ENCODE results near the gene NTF3. TPM values are rescaled to one million over a fixed set of nuclear protein-coding genes. Genes with fewer than 3 reads are reported as not detected.

NTF3 gene
- total RNA-seq, 2 experiments from 2014 or later, result not detected

GRCh38 chr12:5493018-5493417 lies 61.1 kb downstream of the NTF3 start:
- Mint-ChIP-seq H3K27me3 (peaks cover 8% of the 10 kb centered on the region), H3K4me3 (no peak overlapping the region), H3K9me3 (no peaks in the 10 kb centered on the region), H3K4me1 (ENCODE audit: low read depth) (no peaks in the 10 kb centered on the region), H3K36me3 (ENCODE audit: low read depth) (no peaks in the 10 kb centered on the region), H3K27ac (no peak overlapping the region)
- H3K36me3 ChIP-seq (ENCODE audit: insufficient read depth, low read length), result no peaks in the 10 kb centered on the region
- no peaks in the 10 kb centered on the region for H3K9me3 ChIP-seq (ENCODE audit: control insufficient read depth in 1 of 2, insufficient read depth in 1 of 2, low read length in 2 of 2)
- H3K4me3 ChIP-seq (ENCODE audit: low read length), result no peak overlapping the region
- H3K4me1 ChIP-seq (ENCODE audit: insufficient read depth, low read length), result no peaks in the 10 kb centered on the region
- H3K27me3 ChIP-seq (ENCODE audit: control insufficient read depth in 1 of 2, insufficient read depth in 2 of 2, low read length in 2 of 2), result no peaks in the 10 kb centered on the region
- ATAC-seq (ENCODE audit: poor library complexity), result no peak
- DNase-seq, result no peak
- ChIA-PET POLR2A (no interaction called here), CTCF (no interaction called here)
- TF ChIP-seq CTCF (IDR thresholded peaks at IDR 0.05), result no peak
- intact Hi-C loops (cut with DNase I, micrococcal nuclease), result no loop called here
- no peak overlapping the region for H3K27ac ChIP-seq (ENCODE audit: low read depth in 1 of 2, low read length in 2 of 2)

GRCh38 chr12:5494343-5494742 lies 62.4 kb downstream of the NTF3 start:
- ATAC-seq (ENCODE audit: poor library complexity) (no peak), DNase-seq (no peak)
- Histone ChIP-seq H3K4me1 (ENCODE audit: insufficient read depth, low read length) (no peaks in the 10 kb centered on the region), H3K9me3 (ENCODE audit: control insufficient read depth in 1 of 2, insufficient read depth in 1 of 2, low read length in 2 of 2) (no peaks in the 10 kb centered on the region), H3K27ac (ENCODE audit: low read depth in 1 of 2, low read length in 2 of 2) (no peak overlapping the region), H3K27me3 (ENCODE audit: control insufficient read depth in 1 of 2, insufficient read depth in 2 of 2, low read length in 2 of 2) (no peaks in the 10 kb centered on the region), H3K4me3 (ENCODE audit: low read length) (no peak overlapping the region), H3K36me3 (ENCODE audit: insufficient read depth, low read length) (no peaks in the 10 kb centered on the region)
- Mint-ChIP-seq H3K27me3 (peaks cover 4% of the 10 kb centered on the region), H3K4me1 (ENCODE audit: low read depth) (no peaks in the 10 kb centered on the region), H3K4me3 (no peak overlapping the region), H3K27ac (no peak overlapping the region), H3K9me3 (no peaks in the 10 kb centered on the region), H3K36me3 (ENCODE audit: low read depth) (no peaks in the 10 kb centered on the region)
- CTCF ChIA-PET, result no interaction called here
- POLR2A ChIA-PET, result no interaction called here
- TF ChIP-seq CTCF (IDR thresholded peaks at IDR 0.05), result no peak
- intact Hi-C loops (cut with DNase I, micrococcal nuclease), result no loop called here

- Mint-ChIP-seq H3K36me3 (ENCODE audit: low read depth) (no peaks in the 10 kb centered on the region), H3K27me3 (peaks cover 4% of the 10 kb centered on the region), H3K9me3 (no peaks in the 10 kb centered on the region), H3K27ac (no peak overlapping the region), H3K4me1 (ENCODE audit: low read depth) (no peaks in the 10 kb centered on the region), H3K4me3 (no peak overlapping the region)
- no peak overlapping the region for H3K4me3 ChIP-seq (ENCODE audit: low read length)
- no peak for TF ChIP-seq CTCF (IDR thresholded peaks at IDR 0.05)
- H3K4me1 ChIP-seq (ENCODE audit: insufficient read depth, low read length), result no peaks in the 10 kb centered on the region
- H3K9me3 ChIP-seq (ENCODE audit: control insufficient read depth in 1 of 2, insufficient read depth in 1 of 2, low read length in 2 of 2), result no peaks in the 10 kb centered on the region
- H3K27ac ChIP-seq (ENCODE audit: low read depth in 1 of 2, low read length in 2 of 2), result no peak overlapping the region
- intact Hi-C loops (cut with DNase I, micrococcal nuclease), result no loop called here
- DNase-seq (no peak), ATAC-seq (ENCODE audit: poor library complexity) (no peak)
- ChIA-PET POLR2A (no interaction called here), CTCF (no interaction called here)
- no peaks in the 10 kb centered on the region for H3K27me3 ChIP-seq (ENCODE audit: control insufficient read depth in 1 of 2, insufficient read depth in 2 of 2, low read length in 2 of 2)
- no peaks in the 10 kb centered on the region for H3K36me3 ChIP-seq (ENCODE audit: insufficient read depth, low read length)
Measured at GRCh38 chr12:5497329-5498053, 65.6 kb downstream of the NTF3 start.
